ENCODE measurements around the gene DTNA. TPM values are rescaled to one million over a fixed set of nuclear protein-coding genes. Genes with fewer than 3 reads are reported as not detected.

Gene DTNA
- polyA plus RNA-seq, 1 donor from 2014 or later = 53.9 TPM

DNA sequence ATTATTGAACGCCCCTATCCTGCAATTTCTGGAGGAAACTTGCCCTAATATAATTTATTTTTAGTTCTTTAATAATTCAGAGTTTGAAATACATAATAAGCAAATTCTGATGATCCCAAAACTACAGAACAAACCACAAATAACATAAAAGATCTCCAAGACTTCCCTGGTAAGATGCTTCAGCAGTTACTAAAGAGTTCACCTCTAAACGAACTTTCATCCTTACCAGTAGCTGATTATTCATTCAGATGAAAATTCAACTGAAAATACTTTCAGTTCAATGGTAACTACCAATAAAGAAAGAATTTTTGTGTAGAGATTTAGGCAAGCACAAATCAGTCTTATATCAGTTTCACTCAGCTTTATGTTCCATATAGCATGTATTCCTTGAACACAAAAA lies 201.0 kb downstream of the DTNA start:
- no peak for TF ChIP-seq RAD21 (conservative IDR thresholded peaks at IDR 0.05)
- no peak for TF ChIP-seq SMC3 (conservative IDR thresholded peaks at IDR 0.05; ENCODE audit: poor library complexity)
- TF ChIP-seq EP300 (conservative IDR thresholded peaks at IDR 0.05; ENCODE audit: poor library complexity, severe bottlenecking) = no peak
- TF ChIP-seq, protein P1, sequence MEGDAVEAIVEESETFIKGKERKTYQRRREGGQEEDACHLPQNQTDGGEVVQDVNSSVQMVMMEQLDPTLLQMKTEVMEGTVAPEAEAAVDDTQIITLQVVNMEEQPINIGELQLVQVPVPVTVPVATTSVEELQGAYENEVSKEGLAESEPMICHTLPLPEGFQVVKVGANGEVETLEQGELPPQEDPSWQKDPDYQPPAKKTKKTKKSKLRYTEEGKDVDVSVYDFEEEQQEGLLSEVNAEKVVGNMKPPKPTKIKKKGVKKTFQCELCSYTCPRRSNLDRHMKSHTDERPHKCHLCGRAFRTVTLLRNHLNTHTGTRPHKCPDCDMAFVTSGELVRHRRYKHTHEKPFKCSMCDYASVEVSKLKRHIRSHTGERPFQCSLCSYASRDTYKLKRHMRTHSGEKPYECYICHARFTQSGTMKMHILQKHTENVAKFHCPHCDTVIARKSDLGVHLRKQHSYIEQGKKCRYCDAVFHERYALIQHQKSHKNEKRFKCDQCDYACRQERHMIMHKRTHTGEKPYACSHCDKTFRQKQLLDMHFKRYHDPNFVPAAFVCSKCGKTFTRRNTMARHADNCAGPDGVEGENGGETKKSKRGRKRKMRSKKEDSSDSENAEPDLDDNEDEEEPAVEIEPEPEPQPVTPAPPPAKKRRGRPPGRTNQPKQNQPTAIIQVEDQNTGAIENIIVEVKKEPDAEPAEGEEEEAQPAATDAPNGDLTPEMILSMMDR (IDR thresholded peaks at IDR 0.05; ENCODE audit: poor library complexity, severe bottlenecking) = no peak
- TF ChIP-seq EZH2 (IDR thresholded peaks at IDR 0.05; ENCODE audit: borderline replicate concordance, insufficient read depth, low read length, poor library complexity, severe bottlenecking) = no peak
- no peak for TF ChIP-seq TAF1 (IDR thresholded peaks at IDR 0.05; ENCODE audit: low read depth)
- TF ChIP-seq, protein P2, sequence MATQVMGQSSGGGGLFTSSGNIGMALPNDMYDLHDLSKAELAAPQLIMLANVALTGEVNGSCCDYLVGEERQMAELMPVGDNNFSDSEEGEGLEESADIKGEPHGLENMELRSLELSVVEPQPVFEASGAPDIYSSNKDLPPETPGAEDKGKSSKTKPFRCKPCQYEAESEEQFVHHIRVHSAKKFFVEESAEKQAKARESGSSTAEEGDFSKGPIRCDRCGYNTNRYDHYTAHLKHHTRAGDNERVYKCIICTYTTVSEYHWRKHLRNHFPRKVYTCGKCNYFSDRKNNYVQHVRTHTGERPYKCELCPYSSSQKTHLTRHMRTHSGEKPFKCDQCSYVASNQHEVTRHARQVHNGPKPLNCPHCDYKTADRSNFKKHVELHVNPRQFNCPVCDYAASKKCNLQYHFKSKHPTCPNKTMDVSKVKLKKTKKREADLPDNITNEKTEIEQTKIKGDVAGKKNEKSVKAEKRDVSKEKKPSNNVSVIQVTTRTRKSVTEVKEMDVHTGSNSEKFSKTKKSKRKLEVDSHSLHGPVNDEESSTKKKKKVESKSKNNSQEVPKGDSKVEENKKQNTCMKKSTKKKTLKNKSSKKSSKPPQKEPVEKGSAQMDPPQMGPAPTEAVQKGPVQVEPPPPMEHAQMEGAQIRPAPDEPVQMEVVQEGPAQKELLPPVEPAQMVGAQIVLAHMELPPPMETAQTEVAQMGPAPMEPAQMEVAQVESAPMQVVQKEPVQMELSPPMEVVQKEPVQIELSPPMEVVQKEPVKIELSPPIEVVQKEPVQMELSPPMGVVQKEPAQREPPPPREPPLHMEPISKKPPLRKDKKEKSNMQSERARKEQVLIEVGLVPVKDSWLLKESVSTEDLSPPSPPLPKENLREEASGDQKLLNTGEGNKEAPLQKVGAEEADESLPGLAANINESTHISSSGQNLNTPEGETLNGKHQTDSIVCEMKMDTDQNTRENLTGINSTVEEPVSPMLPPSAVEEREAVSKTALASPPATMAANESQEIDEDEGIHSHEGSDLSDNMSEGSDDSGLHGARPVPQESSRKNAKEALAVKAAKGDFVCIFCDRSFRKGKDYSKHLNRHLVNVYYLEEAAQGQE (IDR thresholded peaks at IDR 0.05; ENCODE audit: borderline replicate concordance) = no peak
- TF ChIP-seq POLR2AphosphoS5 (IDR thresholded peaks at IDR 0.05) = no peak
- no peak for TF ChIP-seq MXI1 (conservative IDR thresholded peaks at IDR 0.05; ENCODE audit: poor library complexity, severe bottlenecking)
- H3K79me2 ChIP-seq (replicated peaks; ENCODE audit: insufficient read depth, low read length) = no peaks in the 10 kb centered on the region
- no peak overlapping the region for H3K27ac ChIP-seq (ENCODE audit: low read length)

DNA sequence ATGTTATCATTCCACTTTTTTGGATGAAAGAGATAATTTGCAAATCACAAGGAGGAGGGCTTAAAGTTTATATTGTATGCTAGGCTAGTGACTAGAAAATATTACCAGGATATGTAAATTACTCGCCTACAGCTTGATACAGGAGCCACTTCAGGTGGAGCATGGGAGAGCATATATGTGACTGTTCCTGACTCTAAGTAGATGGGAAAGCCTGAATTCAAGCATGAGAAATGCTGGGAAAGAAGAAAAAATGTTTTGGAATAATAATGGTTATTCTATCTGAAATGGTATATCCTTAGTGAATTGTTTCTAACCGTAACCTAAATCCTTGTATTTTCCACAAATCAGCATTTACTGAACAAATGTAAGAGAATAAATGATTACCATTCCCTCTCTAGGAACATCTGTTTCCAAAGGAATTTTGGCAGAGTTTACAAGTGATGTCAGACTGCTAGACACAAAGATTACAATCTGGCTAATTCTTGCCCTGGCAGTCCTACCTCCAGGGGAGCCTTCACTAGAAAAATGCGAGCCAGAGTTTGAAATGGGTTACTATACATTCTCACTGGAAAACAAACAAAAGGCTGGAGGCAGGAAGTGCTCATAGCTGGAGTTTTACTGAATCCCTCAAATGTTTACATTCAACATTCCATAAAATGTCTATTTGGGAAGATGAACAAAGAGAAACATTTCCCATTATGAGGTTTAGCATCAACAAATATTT lies 201.7 kb downstream of the DTNA start:
- H3K4me2 ChIP-seq (ENCODE audit: low read length) = no peak overlapping the region
- TF ChIP-seq RAD21 (conservative IDR thresholded peaks at IDR 0.05) = no peak
- TF ChIP-seq POLR2AphosphoS5 (IDR thresholded peaks at IDR 0.05) = no peak
- TF ChIP-seq EZH2 (IDR thresholded peaks at IDR 0.05; ENCODE audit: borderline replicate concordance, insufficient read depth, low read length, poor library complexity, severe bottlenecking) = no peak
- TF ChIP-seq, protein P2 (IDR thresholded peaks at IDR 0.05; ENCODE audit: borderline replicate concordance) = no peak
- TF ChIP-seq, protein P1 (IDR thresholded peaks at IDR 0.05; ENCODE audit: poor library complexity, severe bottlenecking) = no peak
- no peak for TF ChIP-seq SMC3 (conservative IDR thresholded peaks at IDR 0.05; ENCODE audit: poor library complexity)
- no peak for TF ChIP-seq MXI1 (conservative IDR thresholded peaks at IDR 0.05; ENCODE audit: poor library complexity, severe bottlenecking)
- H4K20me1 ChIP-seq (ENCODE audit: insufficient read depth) = no peaks in the 10 kb centered on the region
- H3K27ac ChIP-seq (ENCODE audit: low read length) = no peak overlapping the region
- no peaks in the 10 kb centered on the region for H3F3A ChIP-seq (ENCODE audit: insufficient read depth, low read length, poor library complexity, severe bottlenecking)
- H2AFZ ChIP-seq (ENCODE audit: low read depth, low read length) = no peak overlapping the region
- H3K36me3 ChIP-seq (ENCODE audit: insufficient read depth, low read length) = no peaks in the 10 kb centered on the region
- H3K4me3 ChIP-seq (ENCODE audit: low read length) = no peak overlapping the region
- H3K9me2 ChIP-seq (ENCODE audit: insufficient read depth, low read length) = no peaks in the 10 kb centered on the region
- H3K79me2 ChIP-seq (replicated peaks; ENCODE audit: insufficient read depth, low read length) = no peaks in the 10 kb centered on the region
- H3K9ac ChIP-seq (ENCODE audit: low read length) = no peak overlapping the region
- no peaks in the 10 kb centered on the region for H3K9me3 ChIP-seq (ENCODE audit: low read length)
- no peaks in the 10 kb centered on the region for H3K27me3 ChIP-seq (ENCODE audit: insufficient read depth, low read depth, low read length)

More for the DNA sequence above, 201.0 kb downstream of the DTNA start:
- H3K9me3 ChIP-seq (ENCODE audit: low read length) = no peaks in the 10 kb centered on the region
- H3K9ac ChIP-seq (ENCODE audit: low read length) = no peak overlapping the region
- H3K27me3 ChIP-seq (ENCODE audit: insufficient read depth, low read depth, low read length) = no peaks in the 10 kb centered on the region
- H4K20me1 ChIP-seq (ENCODE audit: insufficient read depth) = no peaks in the 10 kb centered on the region
- H3F3A ChIP-seq (ENCODE audit: insufficient read depth, low read length, poor library complexity, severe bottlenecking) = no peaks in the 10 kb centered on the region
- no peak overlapping the region for H3K4me2 ChIP-seq (ENCODE audit: low read length)
- H3K4me3 ChIP-seq (ENCODE audit: low read length) = no peak overlapping the region
- no peak overlapping the region for H2AFZ ChIP-seq (ENCODE audit: low read depth, low read length)
- no peaks in the 10 kb centered on the region for H3K9me2 ChIP-seq (ENCODE audit: insufficient read depth, low read length)
- H3K36me3 ChIP-seq (ENCODE audit: insufficient read depth, low read length) = no peaks in the 10 kb centered on the region
